GM19023 (cell line): ENCODE data around the gene PLEK.
"Not testable (repeated sequence)": the region's sequence is repeated elsewhere in the genome, so short reads cannot be mapped to it uniquely, and the experiment has no call there.

ENCODE experiments used
- ATAC-seq: cut with Tn5 transposase; IDR thresholded peaks from one replicate; pipeline ENCODE4 v1.9.1; 2021; ENCODE audit warnings: mild to moderate bottlenecking, moderate library complexity; ENCODE audit not compliant: unreplicated experiment

The PLEK gene

GRCh38 chr2:68384485-68385107 lies 19.5 kb downstream of the PLEK start:
- ATAC-seq = no peak

GRCh38 chr2:68385220-68385906 lies 20.3 kb downstream of the PLEK start:
- ATAC-seq = peak; percentile 36

- ATAC-seq = no peak
Observed at GRCh38 chr2:68385907-68386287, 20.8 kb downstream of the PLEK start.

GRCh38 chr2:68386365-68386764 lies 21.3 kb downstream of the PLEK start:
- ATAC-seq = no peak

- ATAC-seq = peak; percentile 50
Observed at GRCh38 chr2:68387408-68388350, 22.6 kb downstream of the PLEK start.

GRCh38 chr2:68388358-68388757 lies 23.3 kb downstream of the PLEK start:
- peak; percentile 39 for ATAC-seq

- no peak for ATAC-seq
Observed at GRCh38 chr2:68388772-68389171, 23.7 kb downstream of the PLEK start.

- ATAC-seq = no peak
Observed at GRCh38 chr2:68390114-68390513, 25.0 kb downstream of the PLEK start.

- no peak for ATAC-seq
Observed at GRCh38 chr2:68390586-68390985, 25.5 kb downstream of the PLEK start.

GRCh38 chr2:68391099-68391498 lies 26.0 kb downstream of the PLEK start:
- no peak for ATAC-seq

- no peak for ATAC-seq
Observed at GRCh38 chr2:68391869-68392268, 26.8 kb downstream of the PLEK start.

- no peak for ATAC-seq
Observed at GRCh38 chr2:68396093-68396492, 31.0 kb downstream of the PLEK start.

- ATAC-seq = not testable (repeated sequence)
Observed at GRCh38 chr2:68397704-68398263, 32.7 kb downstream of the PLEK start.

- no peak for ATAC-seq
Observed at GRCh38 chr2:68403199-68403644, 38.1 kb downstream of the PLEK start.

GRCh38 chr2:68404164-68404563 lies 39.1 kb downstream of the PLEK start:
- ATAC-seq = no peak

- no peak for ATAC-seq
Observed at GRCh38 chr2:68404893-68405799, 40.1 kb downstream of the PLEK start.

GRCh38 chr2:68411397-68412126 lies 46.5 kb downstream of the PLEK start:
- peak; percentile 80 for ATAC-seq

- ATAC-seq = peak; percentile 42
Observed at GRCh38 chr2:68412127-68412819, 47.2 kb downstream of the PLEK start.

- ATAC-seq = no peak
Observed at GRCh38 chr2:68413466-68413865, 48.4 kb downstream of the PLEK start.
